Embryonic facial prominence (tissue), 1 donor: ENCODE data around the gene PNPLA5.

Source experiments
- DNase-seq: peaks from one replicate; pipeline ENCODE4 v3.0.0-alpha.2; 2016; ENCODE audit errors: extremely low spot score

The PNPLA5 gene

GRCh38 chr22:43901976-43902643, 10.3 kb upstream of the PNPLA5 start:
- no peak for DNase-seq

GRCh38 chr22:43900206-43900605, 8.4 kb upstream of the PNPLA5 start:
- no peak for DNase-seq

- no peak for DNase-seq
Measured at GRCh38 chr22:43897751-43898261, 6.0 kb upstream of the PNPLA5 start.

GRCh38 chr22:43895986-43896645, 4.3 kb upstream of the PNPLA5 start:
- DNase-seq: no peak

- DNase-seq: no peak
Measured at GRCh38 chr22:43894122-43894521, 2.3 kb upstream of the PNPLA5 start.

- DNase-seq: no peak
Measured at GRCh38 chr22:43893266-43893665, 1.5 kb upstream of the PNPLA5 start.

- no peak for DNase-seq
Measured at GRCh38 chr22:43892183-43892894, 526 bp upstream of the PNPLA5 start.

GRCh38 chr22:43890901-43891331, 897 bp downstream of the PNPLA5 start:
- DNase-seq: no peak

GRCh38 chr22:43889860-43890253, 2.0 kb downstream of the PNPLA5 start:
- no peak for DNase-seq

- no peak for DNase-seq
Measured at GRCh38 chr22:43889201-43889859, 2.5 kb downstream of the PNPLA5 start.

GRCh38 chr22:43888740-43889139, 3.1 kb downstream of the PNPLA5 start:
- DNase-seq: no peak

GRCh38 chr22:43887391-43887790, 4.4 kb downstream of the PNPLA5 start:
- DNase-seq: no peak

GRCh38 chr22:43886231-43886630, 5.6 kb downstream of the PNPLA5 start:
- no peak for DNase-seq

- no peak for DNase-seq
Measured at GRCh38 chr22:43885786-43886185, 6.0 kb downstream of the PNPLA5 start.

- no peak for DNase-seq
Measured at GRCh38 chr22:43885319-43885671, 6.5 kb downstream of the PNPLA5 start.

GRCh38 chr22:43884600-43885318, 7.1 kb downstream of the PNPLA5 start:
- DNase-seq: no peak

GRCh38 chr22:43883719-43884415, 7.9 kb downstream of the PNPLA5 start:
- DNase-seq: no peak

GRCh38 chr22:43883012-43883661, 8.7 kb downstream of the PNPLA5 start:
- no peak for DNase-seq

GRCh38 chr22:43882122-43882767, 9.6 kb downstream of the PNPLA5 start:
- DNase-seq: no peak
